MCF 10A (cell line): Measurements from ENCODE around the gene SEZ6L. TPM values are rescaled to one million over a fixed set of nuclear protein-coding genes. Genes with fewer than 3 reads are reported as not detected.

Experiments
- BruUV-seq: library from RNA; stranded (reverse); fragments of 400-500 nt; replicated peaks from 2 replicates; lab custom pipeline; 2021; lab: Mats Ljungman, UMichigan
- CTCF ChIA-PET: fragments of 300-600 bp; sonication (Branson Sonifier 250); formaldehyde crosslinking; extraction: SDS; loops from one replicate; lab custom pipeline; 2021; ENCODE audit warnings: antibody characterized with exemption, inconsistent platforms; lab: Yijun Ruan, JAX
- POLR2A ChIA-PET: fragments of 300-600, 350-650 bp; sonication (Branson Sonifier 250); formaldehyde crosslinking; extraction: SDS; loops from one replicate; lab custom pipeline; 2020; ENCODE audit warnings: antibody characterized with exemption, inconsistent platforms; lab: Yijun Ruan, JAX
- DNase-seq: peaks from one replicate; pipeline ENCODE4 v3.0.0-alpha.2; 2018; ENCODE audit not compliant: unreplicated experiment
- H3K27ac Mint-ChIP-seq: one replicate; pipeline ENCODE4 v1.8.0; 2022; ENCODE audit warnings: mild to moderate bottlenecking, low read depth, mixed read lengths; ENCODE audit not compliant: unreplicated experiment
- H3K27me3 Mint-ChIP-seq: one replicate; pipeline ENCODE4 v1.8.0; 2022; ENCODE audit warnings: mixed read lengths; ENCODE audit not compliant: insufficient read depth, unreplicated experiment
- H3K36me3 Mint-ChIP-seq: one replicate; pipeline ENCODE4 v1.8.0; 2022; ENCODE audit warnings: mild to moderate bottlenecking, moderate library complexity, mixed read lengths; ENCODE audit not compliant: insufficient read depth, unreplicated experiment
- H3K4me1 Mint-ChIP-seq: one replicate; pipeline ENCODE4 v1.8.0; 2022; ENCODE audit warnings: mixed read lengths; ENCODE audit not compliant: insufficient read depth, unreplicated experiment
- H3K4me3 Mint-ChIP-seq: one replicate; pipeline ENCODE4 v1.8.0; 2022; ENCODE audit warnings: mild to moderate bottlenecking, moderate library complexity, mixed read lengths; ENCODE audit not compliant: unreplicated experiment
- H3K9me3 Mint-ChIP-seq: one replicate; pipeline ENCODE4 v1.8.0; 2022; ENCODE audit warnings: mixed read lengths; ENCODE audit not compliant: unreplicated experiment
- CTCF ChIP-seq: fragments of 200-600 bp; IDR thresholded peaks from one replicate; pipeline ENCODE4 v1.8.0; 2022; ENCODE audit warnings: antibody characterized with exemption, mild to moderate bottlenecking; ENCODE audit not compliant: unreplicated experiment
- intact Hi-C: fragments of 100-400 bp; cut with micrococcal nuclease; formaldehyde crosslinking; loops from 2 replicates; pipeline ENCODE4 v1.14.1; 2022
- total RNA-seq: library from RNA; stranded (reverse); gene quantifications from 2 replicates; pipeline ENCODE4 v1.2.3, GENCODE V29; 2022

The SEZ6L gene
- total RNA-seq, 1 experiment from 2014 or later, result not detected

GRCh38 chr22:26409719-26410335, 240.6 kb downstream of the SEZ6L start:
- H3K27me3 Mint-ChIP-seq, result no peaks in the 10 kb centered on the region
- TF ChIP-seq CTCF, result no peak

GRCh38 chr22:26410386-26410785, 241.1 kb downstream of the SEZ6L start:
- intact Hi-C loops, result no loop called here
- CTCF ChIA-PET, result interaction anchor here (0.6 to 1.3 kb wide), 7 partner anchors 13 to 291 kb away, joined by 3 to 6 read pairs (median 5); no protein-coding TSS in a partner anchor
- TF ChIP-seq CTCF, result no peak
- DNase-seq, result no peak
- no peak overlapping the region for H3K4me3 Mint-ChIP-seq
- H3K9me3 Mint-ChIP-seq, result no peaks in the 10 kb centered on the region
- BruUV-seq, result no TSS peak
- H3K27ac Mint-ChIP-seq, result no peak overlapping the region
- H3K27me3 Mint-ChIP-seq, result no peaks in the 10 kb centered on the region
- no peaks in the 10 kb centered on the region for H3K36me3 Mint-ChIP-seq
- POLR2A ChIA-PET, result no interaction called here
- peaks cover 6% of the 10 kb centered on the region for H3K4me1 Mint-ChIP-seq

More at GRCh38 chr22:26409719-26410335, 240.6 kb downstream of the SEZ6L start:
- no TSS peak for BruUV-seq
- no peak for DNase-seq
- peaks cover 6% of the 10 kb centered on the region for H3K4me1 Mint-ChIP-seq
- no peak overlapping the region for H3K27ac Mint-ChIP-seq
- intact Hi-C loops, result no loop called here
- no peaks in the 10 kb centered on the region for H3K9me3 Mint-ChIP-seq
- ChIA-PET CTCF (interaction anchor here (0.6 to 1.3 kb wide), 7 partner anchors 12 to 291 kb away, joined by 3 to 6 read pairs (median 5); no protein-coding TSS in a partner anchor), POLR2A (no interaction called here)
- H3K36me3 Mint-ChIP-seq, result no peaks in the 10 kb centered on the region
- no peak overlapping the region for H3K4me3 Mint-ChIP-seq

GRCh38 chr22:26414347-26414746, 245.1 kb downstream of the SEZ6L start:
- Mint-ChIP-seq H3K27me3 (no peaks in the 10 kb centered on the region), H3K27ac (no peak overlapping the region), H3K4me3 (no peak overlapping the region), H3K36me3 (no peaks in the 10 kb centered on the region), H3K4me1 (peaks cover 27% of the 10 kb centered on the region), H3K9me3 (no peaks in the 10 kb centered on the region)
- POLR2A ChIA-PET, result interaction anchor here (0.5 to 1.4 kb wide), 2 partner anchors 69 to 1296 kb away, joined by 3 to 4 read pairs; partner anchors contain the start of genes HPS4 and SRRD
- no TSS peak for BruUV-seq
- no peak for DNase-seq
- TF ChIP-seq CTCF, result no peak
- intact Hi-C loops, result no loop called here
- CTCF ChIA-PET, result interaction anchor here (0.8 to 5.0 kb wide), 3 partner anchors 7 to 46 kb away, joined by 3 to 28 read pairs (median 3); no protein-coding TSS in a partner anchor

- Mint-ChIP-seq H3K27ac (no peak overlapping the region), H3K27me3 (no peaks in the 10 kb centered on the region), H3K4me3 (no peak overlapping the region), H3K4me1 (peaks cover 27% of the 10 kb centered on the region), H3K9me3 (no peaks in the 10 kb centered on the region), H3K36me3 (no peaks in the 10 kb centered on the region)
- CTCF ChIA-PET, result interaction anchor here (0.6 to 5.0 kb wide), 7 partner anchors 23 to 250 kb away, joined by 3 to 28 read pairs (median 4); no protein-coding TSS in a partner anchor
- POLR2A ChIA-PET, result interaction anchor here (0.6 to 2.3 kb wide), 7 partner anchors 13 to 102 kb away, joined by 3 to 12 read pairs (median 3); no protein-coding TSS in a partner anchor
- BruUV-seq, result no TSS peak
- intact Hi-C loops, result loop anchor here (2.0 to 5.0 kb wide), 2 partner anchors 17 to 46 kb away; no protein-coding TSS in a partner anchor
- DNase-seq, result no peak
- TF ChIP-seq CTCF, result no peak
Measured at GRCh38 chr22:26416256-26416655, 247.0 kb downstream of the SEZ6L start.
